GM18951 (cell line): ENCODE results near the gene RASD2.

ENCODE experiments used
- POLR2A ChIP-seq: IDR thresholded peaks from 4 replicates; pipeline ENCODE4 v1.6.1; 2011; ENCODE audit warnings: mild to moderate bottlenecking; ENCODE audit not compliant: insufficient read length, insufficient read depth; ENCODE audit errors: extremely low read depth
- in situ Hi-C: fragments of 300-500 bp; cut with MboI; formaldehyde crosslinking; loops from one replicate; pipeline ENCODE4 v1.12.0; 2022; ENCODE audit warnings: low sequenced_read_pairs, mixed read lengths, inconsistent platforms; ENCODE audit not compliant: unreplicated experiment

The RASD2 gene

GRCh38 chr22:35580351-35581022 is 39.9 kb downstream of the RASD2 start:
- no peak for TF ChIP-seq POLR2A
- in situ Hi-C loops, result no loop called here

GRCh38 chr22:35581023-35581413 is 40.4 kb downstream of the RASD2 start:
- TF ChIP-seq POLR2A, result no peak
- in situ Hi-C loops, result no loop called here

GRCh38 chr22:35582218-35582860 is 41.7 kb downstream of the RASD2 start:
- in situ Hi-C loops, result no loop called here
- no peak for TF ChIP-seq POLR2A

GRCh38 chr22:35582861-35583670 is 42.4 kb downstream of the RASD2 start:
- TF ChIP-seq POLR2A, result no peak
- in situ Hi-C loops, result no loop called here

GRCh38 chr22:35586771-35587170 is 46.1 kb downstream of the RASD2 start:
- no peak for TF ChIP-seq POLR2A
- in situ Hi-C loops, result no loop called here

- in situ Hi-C loops, result no loop called here
Measured at GRCh38 chr22:35587447-35587870, 46.8 kb downstream of the RASD2 start.

GRCh38 chr22:35587896-35588295 is 47.3 kb downstream of the RASD2 start:
- in situ Hi-C loops, result no loop called here
- TF ChIP-seq POLR2A, result no peak

More at GRCh38 chr22:35587447-35587870, 46.8 kb downstream of the RASD2 start:
- TF ChIP-seq POLR2A, result no peak

GRCh38 chr22:35589071-35589755 is 48.6 kb downstream of the RASD2 start:
- in situ Hi-C loops, result no loop called here
- TF ChIP-seq POLR2A, result no peak

- in situ Hi-C loops, result loop anchor here (5.0 kb wide), 1 partner anchor 237 kb away; no protein-coding TSS in a partner anchor
- no peak for TF ChIP-seq POLR2A
Measured at GRCh38 chr22:35589756-35590093, 49.1 kb downstream of the RASD2 start.

GRCh38 chr22:35590634-35591295 is 50.1 kb downstream of the RASD2 start:
- TF ChIP-seq POLR2A, result no peak
- in situ Hi-C loops, result loop anchor here (5.0 kb wide), 1 partner anchor 238 kb away; no protein-coding TSS in a partner anchor

- in situ Hi-C loops, result loop anchor here (5.0 kb wide), 1 partner anchor 240 kb away; no protein-coding TSS in a partner anchor
- no peak for TF ChIP-seq POLR2A
Measured at GRCh38 chr22:35591714-35592417, 51.2 kb downstream of the RASD2 start.
